ENCODE results near the gene ARID5B. TPM values are rescaled to one million over a fixed set of nuclear protein-coding genes. Genes with fewer than 3 reads are reported as not detected.

The ARID5B gene
- total RNA-seq, 1 experiment from 2014 or later = 12.4 TPM

DNA sequence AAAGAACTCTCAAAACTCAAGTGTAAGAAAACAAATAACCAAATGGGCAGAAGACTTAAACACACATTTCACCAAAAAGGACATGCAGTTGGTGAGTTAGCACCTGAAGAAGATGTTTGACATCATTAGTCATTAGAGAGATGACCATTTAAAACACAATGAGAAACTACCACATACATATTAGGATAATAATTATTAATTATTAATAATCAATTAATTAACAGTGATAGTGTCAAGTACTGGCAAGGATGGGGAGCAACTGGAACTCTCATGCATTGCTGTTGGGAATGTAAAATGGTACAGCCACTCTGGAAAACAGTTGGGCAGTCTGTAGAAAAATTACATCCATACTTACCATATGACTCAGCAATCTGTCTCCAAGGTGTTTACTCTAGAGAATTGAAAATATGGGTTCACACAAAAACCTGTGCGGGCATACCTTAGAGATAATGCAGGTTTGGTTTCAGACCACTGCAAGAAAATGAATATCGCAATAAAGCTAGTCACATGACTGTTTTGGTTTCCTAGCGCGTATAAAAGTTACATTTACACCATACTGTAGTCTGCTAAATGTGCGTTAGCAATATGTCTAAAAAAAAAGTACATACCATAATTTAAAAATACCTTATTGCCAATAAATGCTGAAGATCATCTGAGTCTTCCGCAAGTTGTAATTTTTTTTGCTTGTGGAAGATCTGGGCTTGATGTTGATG, 30.3 kb downstream of the ARID5B start:
- in situ Hi-C loops (cut with HindIII; ENCODE audit: low sequenced_read_pairs) = no loop called here
- DNase-seq (ENCODE audit: low spot score) = no peak

DNA sequence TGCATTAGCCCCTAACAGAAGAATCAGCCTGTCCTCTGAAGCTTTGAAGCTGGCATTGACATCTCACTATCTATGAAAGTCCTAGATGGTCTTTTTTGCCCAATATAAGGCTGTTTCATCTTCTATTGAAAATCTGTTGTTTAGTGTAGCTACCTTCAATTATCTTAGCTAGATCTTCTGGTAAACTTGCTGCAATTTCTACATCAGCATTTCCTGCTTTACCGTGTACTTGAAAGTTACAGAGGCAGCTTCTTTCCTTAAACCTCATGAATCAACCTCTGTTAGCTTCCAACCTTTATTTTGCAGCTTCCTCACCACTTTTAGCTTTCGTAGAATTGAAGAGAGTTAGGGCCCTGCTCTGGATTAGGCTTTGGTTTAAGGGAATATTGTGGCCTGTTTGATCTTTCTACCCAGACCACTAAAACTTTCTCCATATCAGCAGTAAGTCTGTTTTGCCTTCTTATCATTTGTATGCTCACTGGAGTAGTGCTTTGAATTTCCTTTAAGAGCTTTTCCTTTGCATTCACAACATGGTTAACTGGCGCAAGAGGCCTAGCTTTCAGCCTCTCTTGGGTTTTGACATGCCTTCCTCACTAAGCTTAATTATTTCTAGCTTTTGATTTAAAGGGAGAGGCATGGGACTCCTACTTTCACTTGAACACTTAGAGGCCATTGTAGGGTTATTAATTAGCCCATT, 32.5 kb downstream of the ARID5B start:
- no peak for DNase-seq (ENCODE audit: low spot score)
- in situ Hi-C loops (cut with HindIII; ENCODE audit: low sequenced_read_pairs) = no loop called here

DNA sequence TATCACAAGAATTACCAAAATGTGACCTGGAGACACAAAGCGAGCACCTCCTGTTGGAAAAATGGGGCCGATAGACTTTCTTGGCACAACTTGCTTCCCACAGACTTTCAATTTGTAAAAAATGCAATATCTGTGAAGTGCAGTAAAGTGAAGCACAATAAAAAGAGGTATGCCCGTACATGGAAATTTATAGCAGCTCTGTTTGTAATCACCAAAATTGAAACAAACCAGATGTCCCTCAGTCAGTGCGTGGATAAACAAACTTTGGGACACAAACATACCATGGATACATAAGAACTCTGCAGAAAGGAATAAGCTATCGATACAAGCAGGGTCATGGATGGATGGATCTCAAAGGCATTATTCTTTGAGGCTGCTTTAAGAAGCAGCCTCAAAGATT, 33.6 kb downstream of the ARID5B start:
- no peak for DNase-seq (ENCODE audit: low spot score)
- in situ Hi-C loops (cut with HindIII; ENCODE audit: low sequenced_read_pairs) = no loop called here

DNA sequence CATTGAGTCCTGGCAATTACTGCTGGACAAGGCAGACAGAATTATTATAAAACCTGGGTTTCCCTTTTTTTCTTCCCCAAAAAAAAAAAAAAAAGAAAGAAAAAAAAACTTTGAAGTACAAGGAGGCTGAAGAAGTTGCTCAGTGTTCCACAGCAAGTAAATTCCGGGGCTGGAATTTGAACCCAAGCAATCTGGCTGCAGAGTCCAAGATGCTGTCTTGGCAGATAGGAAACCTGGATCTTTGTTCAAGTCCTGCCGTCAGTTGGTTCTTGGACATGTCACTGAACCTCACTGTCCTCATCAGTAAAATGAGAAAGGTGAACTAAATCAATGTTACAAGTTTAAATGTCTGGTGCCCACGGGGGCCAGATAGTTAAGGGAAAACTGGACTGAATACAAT, 35.3 kb downstream of the ARID5B start:
- in situ Hi-C loops (cut with HindIII; ENCODE audit: low sequenced_read_pairs) = no loop called here

DNA sequence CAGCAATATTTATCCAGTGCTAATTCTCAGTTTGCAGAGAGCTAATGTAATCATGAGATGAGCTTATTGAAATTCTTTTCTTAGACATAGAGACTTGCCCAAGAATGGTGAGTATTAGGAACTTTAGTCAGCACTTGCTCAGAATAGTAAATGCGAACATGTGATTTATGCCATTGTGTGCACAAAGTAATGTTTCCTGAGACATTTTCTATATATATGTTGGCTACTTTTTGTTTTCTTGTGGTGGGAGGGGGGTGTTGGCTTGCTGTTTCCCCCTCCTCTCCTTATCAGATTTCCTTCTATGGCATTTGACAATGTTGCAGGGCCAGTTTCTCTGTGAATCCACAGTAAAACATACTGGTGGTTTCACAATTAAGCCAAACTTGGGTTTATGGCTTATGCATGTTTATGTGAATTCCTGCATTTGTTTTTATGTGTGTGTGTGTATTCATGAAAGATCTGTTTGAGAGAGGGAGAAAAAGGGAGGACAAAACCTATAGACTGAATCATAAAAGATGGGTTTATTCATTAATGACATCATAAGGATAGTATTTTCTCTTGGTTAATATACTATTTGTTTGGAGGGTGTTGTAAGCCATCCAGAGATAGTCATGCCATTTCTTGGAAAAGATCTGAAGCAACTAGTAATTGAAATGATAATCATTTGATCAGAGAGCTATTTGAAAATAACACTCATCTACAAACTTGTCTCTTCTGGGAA, 36.3 kb downstream of the ARID5B start:
- in situ Hi-C loops (cut with HindIII; ENCODE audit: low sequenced_read_pairs) = no loop called here
- DNase-seq (ENCODE audit: low spot score) = no peak

More for the DNA sequence above, 35.3 kb downstream of the ARID5B start:
- DNase-seq (ENCODE audit: low spot score) = no peak

DNA sequence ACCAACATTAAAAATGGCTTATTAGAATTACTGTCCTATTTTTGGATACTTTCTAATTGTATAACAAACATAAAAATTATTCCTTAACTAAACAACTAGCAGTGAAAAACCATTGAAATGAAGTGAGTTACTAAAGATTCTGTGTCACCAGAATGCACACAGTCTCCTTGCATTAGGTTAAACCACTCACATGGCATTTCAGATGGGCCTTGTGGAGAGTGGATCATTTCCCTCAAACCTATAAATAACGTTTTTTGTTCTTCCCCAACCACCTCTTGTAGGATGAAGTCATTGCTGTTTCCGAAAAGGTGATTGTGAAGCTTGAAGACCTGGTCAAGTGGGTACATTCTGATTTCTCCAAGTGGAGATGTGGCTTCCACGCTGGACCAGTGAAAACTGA, 38.4 kb downstream of the ARID5B start:
- DNase-seq (ENCODE audit: low spot score) = no peak
- in situ Hi-C loops (cut with HindIII; ENCODE audit: low sequenced_read_pairs) = no loop called here

DNA sequence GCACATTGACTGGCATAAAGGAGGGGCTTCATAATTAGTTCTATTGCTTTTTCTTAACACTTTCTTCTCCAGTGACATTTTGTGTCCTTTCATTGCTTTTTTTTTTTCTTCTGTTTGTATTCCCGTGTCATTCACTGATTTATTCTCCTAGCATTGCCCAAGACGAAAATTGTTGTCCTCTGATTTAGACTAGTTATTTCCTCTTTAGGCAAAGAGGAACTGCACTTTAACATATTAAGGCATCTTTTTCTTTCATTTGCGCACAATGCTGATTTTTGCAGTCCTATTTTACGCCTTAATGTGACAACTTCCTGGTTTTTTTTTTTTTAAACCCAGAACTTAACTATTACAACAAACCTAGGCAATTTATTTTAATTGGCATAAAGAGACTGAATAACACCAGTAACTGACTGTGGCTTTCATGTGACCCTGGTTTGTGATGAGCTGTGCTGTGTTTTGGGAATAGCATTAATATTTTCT, 39.7 kb downstream of the ARID5B start:
- DNase-seq (ENCODE audit: low spot score) = no peak
- in situ Hi-C loops (cut with HindIII; ENCODE audit: low sequenced_read_pairs) = no loop called here

GRCh38 chr10:61942604-61943461, 41.3 kb downstream of the ARID5B start:
- in situ Hi-C loops (cut with HindIII; ENCODE audit: low sequenced_read_pairs) = no loop called here
- DNase-seq (ENCODE audit: low spot score) = no peak

DNA sequence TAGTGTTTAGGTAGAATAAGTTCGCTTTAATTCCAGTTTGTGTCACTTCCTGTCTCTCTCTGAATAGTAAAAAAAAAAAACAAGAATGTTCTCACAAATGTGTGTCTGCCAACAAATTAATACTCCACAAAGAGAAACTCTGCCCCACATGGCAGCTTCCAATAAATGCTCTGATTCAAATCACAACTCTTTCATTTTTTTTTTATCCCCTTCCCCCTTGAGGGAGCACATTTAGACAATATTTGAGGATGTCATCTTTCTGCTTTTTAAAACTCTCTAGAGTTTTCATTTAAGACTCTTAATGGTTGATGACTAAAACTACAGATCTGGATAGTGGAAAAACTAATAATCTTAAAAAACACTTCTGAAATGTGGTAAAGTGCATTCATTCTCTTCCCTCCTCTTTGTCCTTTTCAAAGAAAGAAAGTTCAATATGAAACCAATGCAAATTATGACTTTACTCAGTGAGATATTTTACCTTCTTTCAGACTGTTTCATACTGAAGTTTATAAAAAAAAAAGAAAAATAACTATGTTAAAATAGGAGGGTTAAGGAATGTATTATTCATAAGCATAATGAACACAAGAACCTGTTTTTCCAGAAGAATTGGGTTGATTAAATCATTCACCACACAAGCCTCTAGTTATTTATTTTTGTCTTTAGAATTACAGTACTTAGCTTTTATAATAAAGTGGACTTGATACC, 42.3 kb downstream of the ARID5B start:
- in situ Hi-C loops (cut with HindIII; ENCODE audit: low sequenced_read_pairs) = no loop called here
- peak; percentile 22 for DNase-seq (ENCODE audit: low spot score)

GRCh38 chr10:61944410-61945147, 43.1 kb downstream of the ARID5B start:
- DNase-seq (ENCODE audit: low spot score) = no peak
- in situ Hi-C loops (cut with HindIII; ENCODE audit: low sequenced_read_pairs) = no loop called here

DNA sequence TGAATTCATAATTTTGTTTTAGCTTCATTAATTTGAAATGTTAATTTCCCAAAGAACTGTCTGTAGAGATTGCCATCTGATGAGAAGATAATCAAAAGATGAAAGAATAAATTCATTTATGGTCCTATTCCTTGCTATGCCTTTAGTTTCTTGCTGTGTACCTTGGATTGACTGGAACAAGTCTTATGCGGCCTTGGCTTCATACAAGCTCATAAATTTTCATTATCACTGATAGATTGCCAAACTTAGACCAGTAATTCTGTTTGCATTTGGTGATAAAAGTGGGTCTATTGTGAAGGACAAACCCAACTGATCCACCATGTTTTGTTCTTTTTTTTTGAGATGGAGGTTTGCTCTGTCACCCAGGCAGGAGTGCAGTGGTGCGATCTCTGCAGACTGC, 48.2 kb downstream of the ARID5B start:
- in situ Hi-C loops (cut with HindIII; ENCODE audit: low sequenced_read_pairs) = no loop called here
- no peak for DNase-seq (ENCODE audit: low spot score)

DNA sequence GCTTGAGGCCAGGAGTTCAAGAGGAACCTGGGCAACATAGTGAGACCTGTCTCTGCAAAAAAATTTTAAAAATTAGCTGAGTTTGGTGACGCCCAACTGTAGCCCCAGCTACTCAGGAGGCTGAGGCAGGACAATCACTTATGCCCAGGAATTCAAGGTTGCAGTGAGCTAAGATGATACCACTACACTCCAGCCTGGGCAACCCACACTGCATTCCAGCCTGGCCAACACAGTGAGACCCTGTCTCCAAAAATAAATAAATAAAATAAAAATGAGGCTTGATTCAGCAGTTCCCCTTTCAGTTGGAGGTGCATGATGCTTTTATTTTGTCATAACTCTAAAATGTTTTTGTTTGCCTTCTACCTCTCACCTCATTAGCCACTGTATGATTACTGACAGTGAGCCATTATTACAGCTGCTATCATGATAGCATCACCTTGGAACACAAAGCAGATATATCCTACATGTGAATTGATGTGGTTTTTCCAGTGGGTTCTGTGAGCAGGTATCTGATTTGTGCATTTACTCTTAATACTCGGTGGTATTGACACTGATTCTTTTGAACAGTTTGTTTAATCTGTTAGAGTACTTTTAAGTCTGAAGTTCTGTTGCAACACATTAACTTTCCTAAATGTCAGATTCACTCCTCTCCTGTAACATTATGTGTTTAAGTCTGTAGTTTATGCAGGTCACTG, 49.1 kb downstream of the ARID5B start:
- in situ Hi-C loops (cut with HindIII; ENCODE audit: low sequenced_read_pairs) = no loop called here
- no peak for DNase-seq (ENCODE audit: low spot score)

DNA sequence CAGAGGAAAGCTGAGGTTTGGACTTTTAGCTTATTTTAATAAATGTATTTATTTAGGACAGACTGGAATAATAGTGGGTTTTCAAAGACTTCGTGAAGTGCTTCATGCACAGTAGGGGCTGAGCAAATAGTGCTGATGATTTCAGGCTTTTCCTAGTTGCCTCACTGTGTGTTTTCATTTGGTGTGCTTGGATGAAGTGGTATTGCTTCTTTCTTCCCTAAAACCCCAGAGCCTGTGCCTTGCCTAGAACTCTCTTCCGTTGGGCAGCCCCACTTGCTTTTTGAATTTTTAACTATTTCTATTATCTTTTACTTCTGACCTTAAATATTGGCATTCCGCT, 49.6 kb downstream of the ARID5B start:
- no peak for DNase-seq (ENCODE audit: low spot score)
- in situ Hi-C loops (cut with HindIII; ENCODE audit: low sequenced_read_pairs) = no loop called here

GRCh38 chr10:61952028-61952674, 50.7 kb downstream of the ARID5B start:
- in situ Hi-C loops (cut with HindIII; ENCODE audit: low sequenced_read_pairs) = no loop called here
- DNase-seq (ENCODE audit: low spot score) = no peak

DNA sequence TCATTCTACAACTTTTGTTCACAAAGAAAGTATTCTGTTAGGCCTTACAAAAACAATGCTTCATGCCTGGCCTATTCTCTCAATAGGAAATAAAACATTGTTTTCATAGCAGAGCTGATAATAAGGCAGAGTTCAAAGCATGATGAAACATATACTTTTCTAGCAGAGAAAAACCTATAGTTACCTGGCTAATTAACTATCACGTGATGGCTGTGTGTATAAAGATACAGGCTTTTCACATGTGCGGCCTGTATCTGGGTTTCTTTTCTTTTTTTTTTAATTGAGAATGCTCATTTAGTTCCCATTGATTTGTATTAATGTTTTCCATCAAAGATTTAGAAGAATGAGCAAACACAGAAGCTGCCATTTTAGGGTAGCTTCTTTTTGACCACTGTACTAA, 51.7 kb downstream of the ARID5B start:
- in situ Hi-C loops (cut with HindIII; ENCODE audit: low sequenced_read_pairs) = no loop called here
- no peak for DNase-seq (ENCODE audit: low spot score)

DNA sequence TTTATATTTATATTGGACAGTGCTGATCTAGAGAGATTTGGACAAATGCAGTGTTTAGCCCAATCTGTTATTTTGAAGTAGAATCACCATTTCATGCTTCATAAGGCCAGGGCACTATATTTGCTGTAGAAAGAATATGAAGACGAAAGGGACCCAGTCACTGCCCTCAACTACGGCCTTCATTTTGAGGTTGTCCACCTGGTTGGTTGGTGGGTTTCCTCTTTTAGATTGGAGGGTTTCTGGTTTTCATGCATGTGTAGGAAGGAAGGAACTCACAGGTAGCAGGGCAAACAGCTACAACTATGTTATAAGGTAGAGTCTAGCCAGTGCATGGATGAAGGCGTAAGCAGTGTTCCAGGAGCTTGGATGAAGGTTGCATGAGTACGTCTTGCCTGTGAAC, 56.3 kb downstream of the ARID5B start:
- in situ Hi-C loops (cut with HindIII; ENCODE audit: low sequenced_read_pairs) = no loop called here
- no peak for DNase-seq (ENCODE audit: low spot score)

DNA sequence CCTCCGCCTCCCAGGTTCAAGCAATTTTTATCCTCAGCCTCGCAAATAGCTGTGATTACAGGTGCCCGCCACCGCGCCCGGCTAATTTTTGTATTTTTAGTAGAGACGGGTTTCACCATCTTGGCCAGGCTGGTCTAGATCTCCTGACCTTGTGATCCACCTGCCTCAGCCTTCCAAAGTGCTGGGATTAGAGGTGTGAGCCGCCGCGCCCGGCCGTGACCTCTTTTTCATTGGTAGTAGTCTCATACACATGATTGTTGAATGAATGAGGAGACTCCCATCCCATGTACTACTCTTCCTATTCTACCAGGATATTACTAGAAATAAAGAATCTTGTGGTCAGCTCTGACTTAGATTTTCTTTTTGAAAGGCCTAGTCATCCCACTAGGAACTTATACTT, 56.8 kb downstream of the ARID5B start:
- in situ Hi-C loops (cut with HindIII; ENCODE audit: low sequenced_read_pairs) = no loop called here
- DNase-seq (ENCODE audit: low spot score) = no peak
